Skeletal muscle tissue (tissue), 5 donors: Measurements from ENCODE around the gene ACVR2A. TPM values are rescaled to one million over a fixed set of nuclear protein-coding genes. Genes with fewer than 3 reads are reported as not detected.

Experiments
- H3K27ac ChIP-seq: one replicate; pipeline ENCODE4 v1.7.0; 2013; ENCODE audit warnings: mild to moderate bottlenecking, low read depth, low read length, inconsistent platforms
- H3K27me3 ChIP-seq, 3 donors: one replicate each; pipeline ENCODE4 v1.7.0; 2013; ENCODE audit warnings: low read length in 3 of 3; ENCODE audit not compliant: control insufficient read depth in 3 of 3, insufficient read depth in 3 of 3
- H3K36me3 ChIP-seq, 3 donors: one replicate each; pipeline ENCODE4 v1.7.0; 2013; ENCODE audit warnings: low read length in 3 of 3; ENCODE audit not compliant: control insufficient read depth in 3 of 3, insufficient read depth in 3 of 3
- H3K4me1 ChIP-seq, 3 donors: one replicate each; pipeline ENCODE4 v1.7.0; 2013; ENCODE audit warnings: low read length in 3 of 3, mild to moderate bottlenecking in 3 of 3; ENCODE audit not compliant: control insufficient read depth in 3 of 3, insufficient read depth in 3 of 3
- H3K4me3 ChIP-seq, 3 donors: one replicate each; pipeline ENCODE4 v1.7.0; 2013; ENCODE audit warnings: low read length in 3 of 3
- H3K9ac ChIP-seq, 3 donors: one replicate each; pipeline ENCODE4 v1.7.0; 2013; ENCODE audit warnings: low read length in 3 of 3, mild to moderate bottlenecking in 3 of 3, moderate library complexity in 2 of 3, low read depth in 1 of 3
- H3K9me3 ChIP-seq, 3 donors: one replicate each; pipeline ENCODE4 v1.7.0; 2013; ENCODE audit warnings: low read length in 3 of 3; ENCODE audit not compliant: control insufficient read depth in 3 of 3
- small RNA-seq: library from RNA; depleted of rRNA; stranded (forward); fragments of <200 nt; gene quantifications from one replicate; pipeline ENCODE3, GENCODE V24; 2014
- total RNA-seq: library from RNA; depleted of rRNA; stranded (reverse); fragments of >200 nt; gene quantifications from one replicate; pipeline ENCODE4 v1.2.3, GENCODE V29; 2014
- donor health status: Osteomylitis.

The ACVR2A gene
- total RNA-seq, 1 donor from 2014 or later = 63.2 TPM

GRCh38 chr2:147939313-147939712 lies 94.5 kb downstream of the ACVR2A start:
- Histone ChIP-seq H3K27ac (no peak overlapping the region), H3K36me3 (peaks cover 0 to 17% (median 5%) of the 10 kb centered on the region in 3 donors), H3K9me3 (no peaks in the 10 kb centered on the region), H3K4me3 (no peak overlapping the region), H3K4me1 (no peaks in the 10 kb centered on the region), H3K9ac (no peak overlapping the region), H3K27me3 (no peaks in the 10 kb centered on the region)

- Histone ChIP-seq H3K27ac (no peak overlapping the region), H3K4me1 (no peaks in the 10 kb centered on the region), H3K27me3 (no peaks in the 10 kb centered on the region), H3K9ac (no peak overlapping the region), H3K4me3 (no peak overlapping the region), H3K9me3 (no peaks in the 10 kb centered on the region), H3K36me3 (peaks cover 0 to 9% (median 0%) of the 10 kb centered on the region in 3 donors)
Observed at GRCh38 chr2:147945660-147946059, 100.8 kb downstream of the ACVR2A start.

- H3K9ac ChIP-seq = no peak overlapping the region
- no peak overlapping the region for H3K4me3 ChIP-seq
- H3K4me1 ChIP-seq = no peaks in the 10 kb centered on the region
- H3K36me3 ChIP-seq = peaks cover 0 to 8% (median 6%) of the 10 kb centered on the region in 3 donors
- no peaks in the 10 kb centered on the region for H3K27me3 ChIP-seq
- no peak overlapping the region for H3K27ac ChIP-seq
- no peaks in the 10 kb centered on the region for H3K9me3 ChIP-seq
Observed at GRCh38 chr2:147952118-147952517, 107.3 kb downstream of the ACVR2A start.

GRCh38 chr2:147968571-147968970 lies 123.7 kb downstream of the ACVR2A start:
- Histone ChIP-seq H3K4me1 (peaks cover 0 to under 1% (median 0%) of the 10 kb centered on the region in 3 donors), H3K9ac (no peak overlapping the region), H3K4me3 (no peak overlapping the region), H3K36me3 (peaks cover 0 to 1% (median 0%) of the 10 kb centered on the region in 3 donors), H3K27me3 (no peaks in the 10 kb centered on the region), H3K9me3 (peaks cover 0 to 2% (median 0%) of the 10 kb centered on the region in 3 donors), H3K27ac (no peak overlapping the region)

- Histone ChIP-seq H3K9me3 (no peaks in the 10 kb centered on the region), H3K36me3 (peaks cover 0 to 3% (median 0%) of the 10 kb centered on the region in 3 donors), H3K9ac (no peak overlapping the region), H3K27me3 (no peaks in the 10 kb centered on the region), H3K4me3 (no peak overlapping the region), H3K27ac (no peak overlapping the region), H3K4me1 (peaks cover 3 to 10% (median 8%) of the 10 kb centered on the region in 3 donors)
Observed at GRCh38 chr2:147976102-147976501, 131.3 kb downstream of the ACVR2A start.

- H3K27ac ChIP-seq = no peak overlapping the region
- no peaks in the 10 kb centered on the region for H3K27me3 ChIP-seq
- no peak overlapping the region for H3K9ac ChIP-seq
- peaks cover 0 to 3% (median 0%) of the 10 kb centered on the region in 3 donors for H3K36me3 ChIP-seq
- H3K4me3 ChIP-seq = no peak overlapping the region
- peaks cover 3 to 10% (median 8%) of the 10 kb centered on the region in 3 donors for H3K4me1 ChIP-seq
- no peaks in the 10 kb centered on the region for H3K9me3 ChIP-seq
Observed at GRCh38 chr2:147977679-147978078, 132.8 kb downstream of the ACVR2A start.

Small RNA genes lying within 50 kb of the gene (small RNA-seq; reads per million reads assigned to genes)
- not detected for gene RNU6-1275P

Other genes starting within 250 kb of the ACVR2A start
- 32.4 TPM for gene ORC4, start 175.7 kb downstream of the ACVR2A start, total RNA-seq
- 30.8 TPM for gene MBD5, start 176.1 kb downstream of the ACVR2A start, total RNA-seq